GM23248 (cell line): ENCODE data around the gene CNN3. TPM values are rescaled to one million over a fixed set of nuclear protein-coding genes. Genes with fewer than 3 reads are reported as not detected.

Experiments used
- DNase-seq: peaks from one replicate; pipeline ENCODE4 v3.0.0-alpha.2; 2015
- H2AFZ ChIP-seq: fragments of 200-600 bp; sonication (generic); 2 replicates; pipeline ENCODE4 v1.6.1; 2016; ENCODE audit warnings: antibody characterized with exemption
- H3F3A ChIP-seq: fragments of 200-600 bp; sonication (generic); 2 replicates; pipeline ENCODE4 v1.6.1; 2016; ENCODE audit warnings: mild to moderate bottlenecking, antibody characterized with exemption, mixed run types; ENCODE audit not compliant: insufficient read depth
- H3K27ac ChIP-seq: fragments of 200-600 bp; sonication (generic); 2 replicates; pipeline ENCODE4 v1.5.1; 2016; ENCODE audit warnings: mild to moderate bottlenecking
- H3K27me3 ChIP-seq: fragments of 200-600 bp; sonication (generic); replicated peaks from 2 replicates; pipeline ENCODE4 v1.6.1; 2016; ENCODE audit warnings: mild to moderate bottlenecking; ENCODE audit not compliant: insufficient read depth
- H3K36me3 ChIP-seq: fragments of 200-600 bp; sonication (generic); 2 replicates; pipeline ENCODE4 v1.6.1; 2016; ENCODE audit warnings: low read depth, mild to moderate bottlenecking
- H3K4me1 ChIP-seq: fragments of 200-600 bp; sonication (generic); 2 replicates; pipeline ENCODE4 v1.6.1; 2016; ENCODE audit warnings: mild to moderate bottlenecking; ENCODE audit not compliant: insufficient read depth
- H3K4me2 ChIP-seq: fragments of 200-600 bp; sonication (generic); one replicate; pipeline ENCODE4 v1.6.1; 2016; ENCODE audit warnings: mild to moderate bottlenecking; ENCODE audit not compliant: unreplicated experiment
- H3K4me3 ChIP-seq: fragments of 200-600 bp; sonication (generic); 2 replicates; pipeline ENCODE4 v1.5.1; 2016; ENCODE audit warnings: mild to moderate bottlenecking
- H3K79me2 ChIP-seq: fragments of 200-600 bp; sonication (generic); 2 replicates; pipeline ENCODE4 v1.6.1; 2016; ENCODE audit warnings: mild to moderate bottlenecking; ENCODE audit not compliant: insufficient read depth
- H3K9ac ChIP-seq: fragments of 200-600 bp; sonication (generic); 2 replicates; pipeline ENCODE4 v1.6.1; 2016; ENCODE audit warnings: mild to moderate bottlenecking
- H3K9me2 ChIP-seq: fragments of 200-600 bp; sonication (generic); 2 replicates; pipeline ENCODE4 v1.6.1; 2016; ENCODE audit warnings: mixed run types, mild to moderate bottlenecking, moderate library complexity; ENCODE audit not compliant: insufficient read depth
- H3K9me3 ChIP-seq: fragments of 200-600 bp; sonication (generic); one replicate; pipeline ENCODE4 v1.6.1; 2017; ENCODE audit warnings: low read depth
- H4K20me1 ChIP-seq: fragments of 200-600 bp; sonication (generic); 2 replicates; pipeline ENCODE4 v1.6.0; 2016; ENCODE audit not compliant: insufficient read depth
- EZH2 ChIP-seq: fragments of 200-600 bp; sonication (generic); IDR thresholded peaks from 2 replicates; pipeline ENCODE4 v1.6.1; 2018; ENCODE audit warnings: antibody characterized with exemption, mild to moderate bottlenecking; ENCODE audit not compliant: insufficient read depth, poor library complexity, severe bottlenecking
- EZH2phosphoT487 ChIP-seq: fragments of 200-600 bp; sonication (generic); IDR thresholded peaks from 2 replicates; pipeline ENCODE4 v1.6.1; 2018; ENCODE audit warnings: antibody characterized with exemption, moderate library complexity, mild to moderate bottlenecking, low read depth; ENCODE audit not compliant: insufficient read depth
- WGBS, 2 experiments: methylation state at CpG; one replicate each; pipeline ENCODE4 v1.1.6; 2015 to 2017; ENCODE audit warnings: low lambda C conversion rate in 2 of 2, low coverage in 1 of 2; ENCODE audit errors: missing lambda C conversion rate in 2 of 2; 5-methylcytosine and 5-hydroxymethylcytosine counted together
- in situ Hi-C: fragments of 300-500 bp; cut with MboI; formaldehyde crosslinking; loops from 2 replicates; pipeline ENCODE4 v1.15.0; 2020
- polyA plus RNA-seq: library from polyadenylated mRNA; unstranded; fragments of >200 nt; fragmentation: Nextera tagmentation; extraction: Ambion mirVana; gene quantifications from 2 replicates; pipeline ENCODE4 v1.2.1, GENCODE V29; 2016
- total RNA-seq: library from RNA; depleted of rRNA; stranded (reverse); fragments of >200 nt; shearing (Covaris generic); gene quantifications from 2 replicates; pipeline ENCODE4 v1.2.3, GENCODE V29; 2014

The CNN3 gene
- total and polyA plus RNA-seq, 2 experiments from 2014 or later: 213 to 359 TPM

- Histone ChIP-seq H3K27me3 (no peaks in the 10 kb centered on the region), H3K4me2 (no peak overlapping the region), H3K27ac (no peak overlapping the region), H3K79me2 (no peaks in the 10 kb centered on the region), H3K4me3 (no peak overlapping the region), H3K36me3 (no peaks in the 10 kb centered on the region), H3K9ac (no peak overlapping the region), H3K9me2 (no peaks in the 10 kb centered on the region), H3K9me3 (no peaks in the 10 kb centered on the region), H3F3A (peaks cover 13% of the 10 kb centered on the region), H4K20me1 (no peaks in the 10 kb centered on the region), H2AFZ (no peak overlapping the region), H3K4me1 (peaks cover 15% of the 10 kb centered on the region)
- 90 to 94% methylated on average over 3 of the region's 3 CpGs for WGBS, 2 experiments
- no peak for TF ChIP-seq EZH2phosphoT487
- no peak for TF ChIP-seq EZH2
- in situ Hi-C loops: loop anchor here (25.0 kb wide), 1 partner anchor 380 kb away; the partner anchor contains the start of gene RWDD3
- DNase-seq: no peak
Observed at GRCh38 chr1:94856868-94857267, 70.0 kb downstream of the CNN3 start.

GRCh38 chr1:94856004-94856403 lies 70.9 kb downstream of the CNN3 start:
- Histone ChIP-seq H3K27ac (no peak overlapping the region), H2AFZ (no peak overlapping the region), H3K9me3 (no peaks in the 10 kb centered on the region), H3F3A (peaks cover 12% of the 10 kb centered on the region), H3K4me2 (no peak overlapping the region), H3K4me3 (no peak overlapping the region), H3K9ac (no peak overlapping the region), H3K36me3 (no peaks in the 10 kb centered on the region), H3K9me2 (no peaks in the 10 kb centered on the region), H3K27me3 (no peaks in the 10 kb centered on the region), H3K79me2 (no peaks in the 10 kb centered on the region), H3K4me1 (peaks cover 15% of the 10 kb centered on the region), H4K20me1 (no peaks in the 10 kb centered on the region)
- WGBS, 2 experiments: 93 to 97% methylated on average over 5 of the region's 5 CpGs
- no peak for DNase-seq
- TF ChIP-seq EZH2phosphoT487: no peak
- TF ChIP-seq EZH2: no peak
- in situ Hi-C loops: loop anchor here (25.0 kb wide), 1 partner anchor 381 kb away; the partner anchor contains the start of gene RWDD3

- Histone ChIP-seq H3K36me3 (no peaks in the 10 kb centered on the region), H3K79me2 (no peaks in the 10 kb centered on the region), H3K27me3 (no peaks in the 10 kb centered on the region), H3K9me3 (no peaks in the 10 kb centered on the region), H4K20me1 (no peaks in the 10 kb centered on the region), H2AFZ (no peak overlapping the region), H3K27ac (peak overlapping the region; percentile 68; the same call in 1 of the 2 replicates), H3K9me2 (no peaks in the 10 kb centered on the region), H3K9ac (no peak overlapping the region), H3K4me1 (peaks cover 15% of the 10 kb centered on the region), H3K4me2 (peak overlapping the region; percentile 79), H3F3A (peaks cover 12% of the 10 kb centered on the region), H3K4me3 (peak overlapping the region; percentile 73; the same call in 1 of the 2 replicates)
- peak; percentile 46 for DNase-seq
- TF ChIP-seq EZH2phosphoT487 (no peak), EZH2 (no peak)
- 56 to 58% methylated on average over 2 of the region's 2 CpGs for WGBS, 2 experiments
- in situ Hi-C loops: loop anchor here (25.0 kb wide), 1 partner anchor 382 kb away; the partner anchor contains the start of gene RWDD3
Observed at GRCh38 chr1:94855307-94855700, 71.6 kb downstream of the CNN3 start.

- 14 to 15% methylated on average over 21 of the region's 21 CpGs for WGBS, 2 experiments
- Histone ChIP-seq H3K9ac (peak overlapping the region; percentile 73), H3K9me2 (no peaks in the 10 kb centered on the region), H3K9me3 (no peaks in the 10 kb centered on the region), H3K4me3 (peak overlapping the region; percentile 73), H3K27ac (peak overlapping the region; percentile 68), H3F3A (peaks cover 12% of the 10 kb centered on the region), H4K20me1 (no peaks in the 10 kb centered on the region), H3K4me2 (peak overlapping the region; percentile 79), H3K27me3 (no peaks in the 10 kb centered on the region), H2AFZ (peak overlapping the region; percentile 79), H3K36me3 (no peaks in the 10 kb centered on the region), H3K4me1 (peaks cover 15% of the 10 kb centered on the region), H3K79me2 (no peaks in the 10 kb centered on the region)
- DNase-seq: peak; percentile 97
- no peak for TF ChIP-seq EZH2phosphoT487
- TF ChIP-seq EZH2: no peak
- in situ Hi-C loops: loop anchor here (5.0 to 25.0 kb wide), 2 partner anchors 188 to 383 kb away; partner anchors contain the start of gene RWDD3
Observed at GRCh38 chr1:94854458-94855306, 72.2 kb downstream of the CNN3 start.
